Measurements from ENCODE around the gene CNTNAP2. TPM values are rescaled to one million over a fixed set of nuclear protein-coding genes. Genes with fewer than 3 reads are reported as not detected.

The CNTNAP2 gene
- total RNA-seq, 1 donor from 2014 or later, result 0.49 TPM

GRCh38 chr7:147013825-147014224 is 897.2 kb downstream of the CNTNAP2 start:
- no peak for ATAC-seq
- intact Hi-C loops (cut with DNase I), result no loop called here
- DNase-seq (ENCODE audit: low spot score), result no peak

GRCh38 chr7:147014286-147014955 is 897.8 kb downstream of the CNTNAP2 start:
- intact Hi-C loops (cut with DNase I), result no loop called here
- ATAC-seq, result no peak

GRCh38 chr7:147015999-147016398 is 899.4 kb downstream of the CNTNAP2 start:
- ATAC-seq (no peak), DNase-seq (ENCODE audit: low spot score) (no peak)
- intact Hi-C loops (cut with DNase I), result no loop called here

More at GRCh38 chr7:147014286-147014955, 897.8 kb downstream of the CNTNAP2 start:
- no peak for DNase-seq (ENCODE audit: low spot score)

GRCh38 chr7:147022056-147022455 is 905.5 kb downstream of the CNTNAP2 start:
- ATAC-seq (no peak), DNase-seq (ENCODE audit: low spot score) (no peak)
- intact Hi-C loops (cut with DNase I), result no loop called here

- ATAC-seq, result no peak
- intact Hi-C loops (cut with DNase I), result no loop called here
- DNase-seq (ENCODE audit: low spot score), result no peak
Measured at GRCh38 chr7:147023440-147023839, 906.8 kb downstream of the CNTNAP2 start.

GRCh38 chr7:147029953-147030352 is 913.4 kb downstream of the CNTNAP2 start:
- DNase-seq (ENCODE audit: low spot score) (no peak), ATAC-seq (no peak)
- intact Hi-C loops (cut with DNase I), result no loop called here

- ATAC-seq, result peak; percentile 44
- no peak for DNase-seq (ENCODE audit: low spot score)
- intact Hi-C loops (cut with DNase I), result no loop called here
Measured at GRCh38 chr7:147033641-147034040, 917.0 kb downstream of the CNTNAP2 start.

- intact Hi-C loops (cut with DNase I), result no loop called here
- DNase-seq (ENCODE audit: low spot score) (no peak), ATAC-seq (no peak)
Measured at GRCh38 chr7:147041438-147041837, 924.8 kb downstream of the CNTNAP2 start.

- DNase-seq (ENCODE audit: low spot score), result no peak
- intact Hi-C loops (cut with DNase I), result no loop called here
- no peak for ATAC-seq
Measured at GRCh38 chr7:147044941-147045340, 928.3 kb downstream of the CNTNAP2 start.

GRCh38 chr7:147047696-147048095 is 931.1 kb downstream of the CNTNAP2 start:
- ATAC-seq, result no peak
- intact Hi-C loops (cut with DNase I), result no loop called here
- no peak for DNase-seq (ENCODE audit: low spot score)

GRCh38 chr7:147048864-147049263 is 932.3 kb downstream of the CNTNAP2 start:
- ATAC-seq (no peak), DNase-seq (ENCODE audit: low spot score) (no peak)
- intact Hi-C loops (cut with DNase I), result no loop called here

- intact Hi-C loops (cut with DNase I), result no loop called here
- no peak for ATAC-seq
- DNase-seq (ENCODE audit: low spot score), result no peak
Measured at GRCh38 chr7:147052818-147053217, 936.2 kb downstream of the CNTNAP2 start.

- DNase-seq (ENCODE audit: low spot score), result no peak
- no peak for ATAC-seq
- intact Hi-C loops (cut with DNase I), result no loop called here
Measured at GRCh38 chr7:147053746-147054145, 937.1 kb downstream of the CNTNAP2 start.

- DNase-seq (ENCODE audit: low spot score) (no peak), ATAC-seq (no peak)
- intact Hi-C loops (cut with DNase I), result no loop called here
Measured at GRCh38 chr7:147060070-147060469, 943.5 kb downstream of the CNTNAP2 start.

- intact Hi-C loops (cut with DNase I), result no loop called here
- ATAC-seq, result no peak
- DNase-seq (ENCODE audit: low spot score), result no peak
Measured at GRCh38 chr7:147062897-147063296, 946.3 kb downstream of the CNTNAP2 start.

- ATAC-seq, result no peak
- intact Hi-C loops (cut with DNase I), result no loop called here
- DNase-seq (ENCODE audit: low spot score), result no peak
Measured at GRCh38 chr7:147068842-147069241, 952.2 kb downstream of the CNTNAP2 start.

GRCh38 chr7:147069771-147070170 is 953.2 kb downstream of the CNTNAP2 start:
- ATAC-seq (no peak), DNase-seq (ENCODE audit: low spot score) (no peak)
- intact Hi-C loops (cut with DNase I), result no loop called here

GRCh38 chr7:147070886-147071285 is 954.3 kb downstream of the CNTNAP2 start:
- intact Hi-C loops (cut with DNase I), result no loop called here
- DNase-seq (ENCODE audit: low spot score) (no peak), ATAC-seq (no peak)

- DNase-seq (ENCODE audit: low spot score) (no peak), ATAC-seq (no peak)
- intact Hi-C loops (cut with DNase I), result no loop called here
Measured at GRCh38 chr7:147071536-147071935, 954.9 kb downstream of the CNTNAP2 start.

- intact Hi-C loops (cut with DNase I), result no loop called here
- ATAC-seq, result no peak
Measured at GRCh38 chr7:147078312-147078711, 961.7 kb downstream of the CNTNAP2 start.

GRCh38 chr7:147079083-147079482 is 962.5 kb downstream of the CNTNAP2 start:
- intact Hi-C loops (cut with DNase I), result no loop called here
- DNase-seq (ENCODE audit: low spot score) (no peak), ATAC-seq (no peak)

More at GRCh38 chr7:147078312-147078711, 961.7 kb downstream of the CNTNAP2 start:
- DNase-seq (ENCODE audit: low spot score), result no peak

Measured in sciatic nerve (tissue), 2 donors.